Stimulated activated memory B cell treated with anti-CD40 and anti-IgM and Interleukin-4, amounts not matched to agents 10 μg/mL and 1 μg/mL and 100 μg/mL, for 72 hours (primary cell): ENCODE data around the gene PIP4P1.

Source experiments
- ATAC-seq: fragments of 150-1000 bp; cut with Tn5 transposase; 2 replicates; pipeline ENCODE4 v1.10.0; 2021
- H3K27ac Mint-ChIP-seq: one replicate; pipeline ENCODE4 v1.8.0; 2022; ENCODE audit warnings: mild to moderate bottlenecking, mixed read lengths
- H3K27me3 Mint-ChIP-seq: one replicate; pipeline ENCODE4 v1.8.0; 2022; ENCODE audit warnings: mixed read lengths
- H3K36me3 Mint-ChIP-seq: one replicate; pipeline ENCODE4 v1.8.0; 2022; ENCODE audit warnings: mixed read lengths
- H3K4me1 Mint-ChIP-seq: one replicate; pipeline ENCODE4 v1.8.0; 2022; ENCODE audit warnings: mixed read lengths
- H3K4me3 Mint-ChIP-seq: one replicate; pipeline ENCODE4 v1.8.0; 2022; ENCODE audit warnings: mild to moderate bottlenecking, moderate library complexity, mixed read lengths
- H3K9me3 Mint-ChIP-seq: one replicate; pipeline ENCODE4 v1.8.0; 2022; ENCODE audit warnings: mixed read lengths

PIP4P1 gene

DNA sequence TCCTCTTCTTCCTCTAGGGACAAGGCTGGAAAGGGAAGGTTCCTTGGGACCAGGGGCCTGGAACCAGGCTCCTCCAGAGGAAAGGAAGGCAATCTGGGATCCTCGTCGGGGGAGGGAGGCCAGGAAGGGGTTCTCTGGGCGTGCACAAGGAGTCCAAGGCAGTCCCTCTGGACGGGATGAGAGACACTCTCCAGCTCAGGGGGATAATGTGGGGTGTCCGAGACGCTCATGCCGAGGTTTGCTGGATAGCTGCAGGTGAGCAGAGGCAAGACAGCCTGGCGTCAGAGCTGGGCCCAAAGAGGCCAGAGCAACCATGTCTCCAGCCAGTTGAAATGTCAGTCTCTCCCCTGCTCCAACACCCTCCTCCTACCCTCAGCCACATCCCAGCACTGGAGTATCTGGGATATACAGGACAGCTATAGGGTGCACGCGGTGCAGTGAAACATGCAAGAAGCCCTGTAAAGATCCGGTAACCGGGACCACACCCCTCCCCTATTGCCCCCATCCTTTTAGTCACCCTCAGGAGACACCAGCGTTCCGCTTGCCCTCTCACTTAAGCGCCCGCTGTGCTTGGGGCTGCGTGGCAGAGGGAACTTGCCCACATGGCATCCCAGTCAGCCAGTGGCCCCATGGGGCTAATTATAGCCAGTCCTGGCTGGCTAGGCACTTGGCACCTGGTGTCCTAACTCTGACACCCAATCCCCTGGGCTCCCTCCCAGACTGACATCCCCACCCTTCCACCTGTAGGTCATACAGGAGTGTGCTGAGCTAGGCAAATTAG, 25.5 kb downstream of the PIP4P1 start, which contains the start of gene KLHL33:
KLHL33 (minus strand) TSS at position 585 of the 781 bp plus-strand sequence; CDS start at position 230, 355 bp downstream.
- H3K4me1 Mint-ChIP-seq, result peaks cover 47% of the 10 kb centered on the region
- ATAC-seq, result no peak
- H3K27me3 Mint-ChIP-seq, result no peaks in the 10 kb centered on the region
- H3K9me3 Mint-ChIP-seq, result peaks cover 5% of the 10 kb centered on the region
- H3K4me3 Mint-ChIP-seq, result no peak within 1 kb of the TSS
- no peaks in the 10 kb centered on the region for H3K36me3 Mint-ChIP-seq
- no peak within 1 kb of the TSS for H3K27ac Mint-ChIP-seq

GRCh38 chr14:20434701-20435581, 26.3 kb downstream of the PIP4P1 start:
- no peak overlapping the region for H3K27ac Mint-ChIP-seq
- H3K4me3 Mint-ChIP-seq, result no peak overlapping the region

GRCh38 chr14:20429801-20430669, 31.2 kb downstream of the PIP4P1 start:
- peaks cover 44% of the 10 kb centered on the region for H3K4me1 Mint-ChIP-seq
- H3K27ac Mint-ChIP-seq, result peak overlapping the region; percentile 90
- H3K9me3 Mint-ChIP-seq, result no peaks in the 10 kb centered on the region
- no peaks in the 10 kb centered on the region for H3K27me3 Mint-ChIP-seq
- no peaks in the 10 kb centered on the region for H3K36me3 Mint-ChIP-seq
- no peak overlapping the region for H3K4me3 Mint-ChIP-seq
- no peak for ATAC-seq

More at GRCh38 chr14:20434701-20435581, 26.3 kb downstream of the PIP4P1 start:
- Mint-ChIP-seq H3K27me3 (no peaks in the 10 kb centered on the region), H3K36me3 (no peaks in the 10 kb centered on the region), H3K9me3 (peaks cover 5% of the 10 kb centered on the region), H3K4me1 (peaks cover 46% of the 10 kb centered on the region)
- no peak for ATAC-seq

DNA sequence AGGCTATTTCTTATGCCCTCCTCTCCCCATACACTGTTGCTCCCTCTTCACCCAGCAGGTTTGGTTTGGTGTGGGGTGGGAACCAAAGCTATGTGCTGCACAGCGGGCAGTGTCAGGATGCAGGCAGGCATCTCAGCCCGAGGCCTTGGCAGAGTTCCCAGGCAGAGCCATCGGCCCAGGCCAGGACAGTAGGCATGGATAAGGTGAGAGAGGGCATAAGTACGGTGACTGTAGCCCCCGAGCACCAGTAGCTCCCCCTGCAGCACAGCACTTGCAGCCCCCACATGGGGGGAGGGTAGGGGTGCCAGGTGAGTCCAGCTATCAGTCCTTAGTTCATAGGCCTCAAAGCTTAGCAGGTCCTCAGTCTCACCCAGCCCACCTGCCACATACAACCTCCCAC, 32.4 kb downstream of the PIP4P1 start:
- Mint-ChIP-seq H3K4me1 (peaks cover 51% of the 10 kb centered on the region), H3K9me3 (no peaks in the 10 kb centered on the region), H3K4me3 (no peak overlapping the region), H3K27ac (peak overlapping the region; percentile 90), H3K27me3 (no peaks in the 10 kb centered on the region), H3K36me3 (no peaks in the 10 kb centered on the region)
- no peak for ATAC-seq

DNA sequence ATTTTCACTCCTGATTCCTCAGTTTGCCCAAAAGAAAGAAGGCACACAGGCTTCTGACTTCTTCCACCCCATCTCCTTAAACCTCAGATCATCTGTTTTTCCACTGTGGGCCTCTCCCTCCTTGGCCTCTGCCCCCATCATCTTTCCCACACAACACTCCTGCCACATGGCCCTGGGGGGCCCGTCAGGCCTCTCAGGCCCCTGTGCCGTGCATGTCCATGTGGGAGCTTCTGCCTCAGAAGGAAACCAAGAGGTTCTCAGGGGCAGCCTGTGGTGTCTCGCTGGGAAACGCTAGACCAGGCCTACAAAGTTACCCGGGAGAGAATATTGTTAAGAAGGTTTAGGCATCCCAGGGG, 33.2 kb downstream of the PIP4P1 start:
- Mint-ChIP-seq H3K4me1 (peaks cover 51% of the 10 kb centered on the region), H3K27me3 (no peaks in the 10 kb centered on the region), H3K9me3 (no peaks in the 10 kb centered on the region), H3K4me3 (peak overlapping the region; percentile 48), H3K27ac (peak overlapping the region; percentile 90), H3K36me3 (no peaks in the 10 kb centered on the region)
- ATAC-seq, result peak; percentile 51

GRCh38 chr14:20427231-20428009, 33.8 kb downstream of the PIP4P1 start:
- Mint-ChIP-seq H3K9me3 (no peaks in the 10 kb centered on the region), H3K36me3 (no peaks in the 10 kb centered on the region), H3K4me1 (peaks cover 51% of the 10 kb centered on the region), H3K4me3 (peak overlapping the region; percentile 48), H3K27me3 (no peaks in the 10 kb centered on the region), H3K27ac (peak overlapping the region; percentile 90)
- peak; percentile 90 for ATAC-seq

GRCh38 chr14:20424851-20425250, 36.4 kb downstream of the PIP4P1 start:
- Mint-ChIP-seq H3K4me3 (no peak overlapping the region), H3K27me3 (no peaks in the 10 kb centered on the region), H3K36me3 (no peaks in the 10 kb centered on the region), H3K4me1 (peaks cover 42% of the 10 kb centered on the region), H3K27ac (peak overlapping the region; percentile 55), H3K9me3 (no peaks in the 10 kb centered on the region)
- no peak for ATAC-seq

DNA sequence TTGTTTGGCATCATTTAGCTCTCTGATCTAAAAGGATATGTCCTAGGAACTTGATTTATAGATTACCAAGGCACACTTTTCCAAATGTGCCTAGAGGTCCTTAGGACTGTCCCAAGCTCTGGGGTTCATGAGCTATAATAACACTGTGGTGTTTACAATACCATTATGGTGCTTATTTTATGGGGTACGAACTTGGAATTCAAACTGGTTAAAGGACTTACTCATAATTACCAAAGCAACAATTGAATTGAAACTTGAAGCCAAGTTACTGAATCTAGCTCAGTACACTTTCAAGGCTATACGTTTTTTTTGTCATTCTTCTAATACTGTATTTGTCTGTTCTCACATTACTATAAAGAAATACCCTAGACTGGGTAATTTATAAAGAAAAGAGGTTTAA, 38.3 kb downstream of the PIP4P1 start:
- ATAC-seq, result no peak
- peak overlapping the region; percentile 59 for H3K27ac Mint-ChIP-seq
- H3K4me3 Mint-ChIP-seq, result no peak overlapping the region
- H3K4me1 Mint-ChIP-seq, result peaks cover 29% of the 10 kb centered on the region
- H3K9me3 Mint-ChIP-seq, result no peaks in the 10 kb centered on the region
- H3K36me3 Mint-ChIP-seq, result no peaks in the 10 kb centered on the region
- H3K27me3 Mint-ChIP-seq, result no peaks in the 10 kb centered on the region

- no peaks in the 10 kb centered on the region for H3K27me3 Mint-ChIP-seq
- no peak overlapping the region for H3K27ac Mint-ChIP-seq
- no peaks in the 10 kb centered on the region for H3K36me3 Mint-ChIP-seq
- ATAC-seq, result no peak
- H3K9me3 Mint-ChIP-seq, result no peaks in the 10 kb centered on the region
- no peak overlapping the region for H3K4me3 Mint-ChIP-seq
- H3K4me1 Mint-ChIP-seq, result peaks cover 23% of the 10 kb centered on the region
Measured at GRCh38 chr14:20421267-20421666, 40.0 kb downstream of the PIP4P1 start.

GRCh38 chr14:20419419-20419818, 41.8 kb downstream of the PIP4P1 start:
- Mint-ChIP-seq H3K4me3 (no peak overlapping the region), H3K27me3 (no peaks in the 10 kb centered on the region), H3K9me3 (no peaks in the 10 kb centered on the region), H3K27ac (peak overlapping the region; percentile 72), H3K4me1 (peaks cover 17% of the 10 kb centered on the region), H3K36me3 (no peaks in the 10 kb centered on the region)
- no peak for ATAC-seq

DNA sequence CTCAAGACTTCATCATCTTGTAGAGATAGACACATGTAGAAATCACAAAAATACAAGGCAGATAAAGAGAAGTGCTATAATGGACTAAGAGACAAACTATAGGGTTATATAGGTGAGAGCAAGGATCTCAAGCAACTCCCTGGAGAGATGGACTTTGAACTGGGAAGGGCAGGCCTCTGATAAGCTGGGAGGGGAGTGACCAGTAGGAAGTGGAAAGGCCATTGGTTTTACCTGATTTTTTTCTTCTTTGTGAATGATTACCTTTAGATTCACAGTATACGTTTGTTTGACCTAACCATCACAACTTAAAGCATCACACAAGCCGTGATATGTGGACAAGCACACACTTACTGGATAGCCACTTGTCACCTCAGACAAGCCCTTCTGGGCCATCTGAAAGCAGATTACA, 42.7 kb downstream of the PIP4P1 start:
- H3K27me3 Mint-ChIP-seq, result no peaks in the 10 kb centered on the region
- H3K36me3 Mint-ChIP-seq, result no peaks in the 10 kb centered on the region
- no peaks in the 10 kb centered on the region for H3K9me3 Mint-ChIP-seq
- H3K27ac Mint-ChIP-seq, result no peak overlapping the region
- ATAC-seq, result no peak
- H3K4me1 Mint-ChIP-seq, result peaks cover 16% of the 10 kb centered on the region
- no peak overlapping the region for H3K4me3 Mint-ChIP-seq

GRCh38 chr14:20417250-20418186, 43.7 kb downstream of the PIP4P1 start:
- H3K27me3 Mint-ChIP-seq, result no peaks in the 10 kb centered on the region
- H3K9me3 Mint-ChIP-seq, result no peaks in the 10 kb centered on the region
- H3K27ac Mint-ChIP-seq, result no peak overlapping the region
- no peak overlapping the region for H3K4me3 Mint-ChIP-seq
- no peak for ATAC-seq
- H3K4me1 Mint-ChIP-seq, result peaks cover 17% of the 10 kb centered on the region
- no peaks in the 10 kb centered on the region for H3K36me3 Mint-ChIP-seq

- Mint-ChIP-seq H3K27me3 (no peaks in the 10 kb centered on the region), H3K36me3 (no peaks in the 10 kb centered on the region), H3K9me3 (no peaks in the 10 kb centered on the region), H3K27ac (peak overlapping the region; percentile 66), H3K4me3 (no peak overlapping the region), H3K4me1 (peaks cover 26% of the 10 kb centered on the region)
- no peak for ATAC-seq
Measured at GRCh38 chr14:20416223-20416622, 45.0 kb downstream of the PIP4P1 start.
